KOPT-K1 (cell line): ENCODE measurements around the gene NLGN4Y.
A peak's percentile ranks its signal among the peaks of the same experiment; 100 is the strongest.

Experiments used
- H3K27ac ChIP-seq: fragments of 200-600 bp; sonication (generic); 2 replicates; pipeline ENCODE4 v1.5.1; 2016; ENCODE audit warnings: antibody characterized with exemption, mild to moderate bottlenecking, low read depth, low read length; ENCODE audit not compliant: poor library complexity, severe bottlenecking
- H3K36me3 ChIP-seq: fragments of 200-600 bp; sonication (generic); 2 replicates; pipeline ENCODE4 v1.5.1; 2017; ENCODE audit warnings: antibody characterized with exemption, mild to moderate bottlenecking, low read length, moderate library complexity; ENCODE audit not compliant: insufficient read depth
- H3K9me3 ChIP-seq: fragments of 200-600 bp; sonication (generic); 2 replicates; pipeline ENCODE4 v1.5.1; 2017; ENCODE audit warnings: antibody characterized with exemption, low read length, mild to moderate bottlenecking; ENCODE audit not compliant: insufficient read depth, poor library complexity, severe bottlenecking

NLGN4Y gene

GRCh38 chrY:14524272-14525231 is at the start of gene NLGN4Y:
Gene NLGN4Y (plus strand): TSS chrY:14524529. CDS start chrY:14622120, 97,591 bp downstream.
- Histone ChIP-seq H3K36me3 (no peaks in the 10 kb centered on the region), H3K9me3 (no peaks in the 10 kb centered on the region), H3K27ac (peak within 1 kb of the TSS; percentile 61)

GRCh38 chrY:14485935-14486334 is 38.4 kb upstream of the NLGN4Y start:
- Histone ChIP-seq H3K27ac (no peak overlapping the region), H3K36me3 (no peaks in the 10 kb centered on the region), H3K9me3 (no peaks in the 10 kb centered on the region)

GRCh38 chrY:14490226-14490625 is 34.1 kb upstream of the NLGN4Y start:
- H3K27ac ChIP-seq, result no peak overlapping the region

GRCh38 chrY:14498071-14498470 is 26.3 kb upstream of the NLGN4Y start:
- H3K27ac ChIP-seq, result no peak overlapping the region
- no peaks in the 10 kb centered on the region for H3K9me3 ChIP-seq
- no peaks in the 10 kb centered on the region for H3K36me3 ChIP-seq

More at GRCh38 chrY:14490226-14490625, 34.1 kb upstream of the NLGN4Y start:
- no peaks in the 10 kb centered on the region for H3K9me3 ChIP-seq
- H3K36me3 ChIP-seq, result no peaks in the 10 kb centered on the region

GRCh38 chrY:14504592-14504991 is 19.7 kb upstream of the NLGN4Y start:
- no peak overlapping the region for H3K27ac ChIP-seq
- no peaks in the 10 kb centered on the region for H3K9me3 ChIP-seq
- H3K36me3 ChIP-seq, result no peaks in the 10 kb centered on the region

GRCh38 chrY:14522379-14522950 is 1.9 kb upstream of the NLGN4Y start:
- no peaks in the 10 kb centered on the region for H3K36me3 ChIP-seq
- H3K27ac ChIP-seq, result no peak overlapping the region
- no peaks in the 10 kb centered on the region for H3K9me3 ChIP-seq

- H3K36me3 ChIP-seq, result no peaks in the 10 kb centered on the region
- H3K9me3 ChIP-seq, result no peaks in the 10 kb centered on the region
- H3K27ac ChIP-seq, result peak overlapping the region; percentile 61
Observed at GRCh38 chrY:14523491-14524271, 648 bp upstream of the NLGN4Y start.

- no peaks in the 10 kb centered on the region for H3K36me3 ChIP-seq
- peak overlapping the region; percentile 61 for H3K27ac ChIP-seq
- H3K9me3 ChIP-seq, result no peaks in the 10 kb centered on the region
Observed at GRCh38 chrY:14525315-14525714, 986 bp downstream of the NLGN4Y start.

- H3K9me3 ChIP-seq, result no peaks in the 10 kb centered on the region
- no peak overlapping the region for H3K27ac ChIP-seq
- H3K36me3 ChIP-seq, result no peaks in the 10 kb centered on the region
Observed at GRCh38 chrY:14528361-14528760, 4.0 kb downstream of the NLGN4Y start.

GRCh38 chrY:14536703-14537102 is 12.4 kb downstream of the NLGN4Y start:
- no peaks in the 10 kb centered on the region for H3K9me3 ChIP-seq
- H3K27ac ChIP-seq, result no peak overlapping the region
- H3K36me3 ChIP-seq, result no peaks in the 10 kb centered on the region

- no peaks in the 10 kb centered on the region for H3K36me3 ChIP-seq
- no peaks in the 10 kb centered on the region for H3K9me3 ChIP-seq
- H3K27ac ChIP-seq, result no peak overlapping the region
Observed at GRCh38 chrY:14543506-14543905, 19.2 kb downstream of the NLGN4Y start.

- Histone ChIP-seq H3K36me3 (no peaks in the 10 kb centered on the region), H3K9me3 (peaks cover 5% of the 10 kb centered on the region), H3K27ac (no peak overlapping the region)
Observed at GRCh38 chrY:14581294-14581693, 57.0 kb downstream of the NLGN4Y start.

GRCh38 chrY:14586725-14587124 is 62.4 kb downstream of the NLGN4Y start:
- H3K36me3 ChIP-seq, result no peaks in the 10 kb centered on the region
- no peak overlapping the region for H3K27ac ChIP-seq
- no peaks in the 10 kb centered on the region for H3K9me3 ChIP-seq

- Histone ChIP-seq H3K9me3 (no peaks in the 10 kb centered on the region), H3K27ac (no peak overlapping the region), H3K36me3 (no peaks in the 10 kb centered on the region)
Observed at GRCh38 chrY:14601372-14601771, 77.0 kb downstream of the NLGN4Y start.

- H3K27ac ChIP-seq, result no peak overlapping the region
- no peaks in the 10 kb centered on the region for H3K36me3 ChIP-seq
- H3K9me3 ChIP-seq, result no peaks in the 10 kb centered on the region
Observed at GRCh38 chrY:14617625-14618024, 93.3 kb downstream of the NLGN4Y start.
